ENCODE measurements around the gene RAB36.

Gene RAB36

GRCh38 chr22:23180301-23180892 lies 35.1 kb downstream of the RAB36 start, which contains the start of gene BCR:
Gene BCR, plus strand, starts transcription at chr22:23180509. Its CDS starts 452 bp downstream, at chr22:23180961.
- Mint-ChIP-seq H3K4me1 (peaks cover 73% of the 10 kb centered on the region), H3K27ac (ENCODE audit: low read depth) (peak within 1 kb of the TSS; percentile 74), H3K9me3 (no peaks in the 10 kb centered on the region), H3K27me3 (no peaks in the 10 kb centered on the region), H3K4me3 (peak within 1 kb of the TSS; percentile 88), H3K36me3 (ENCODE audit: insufficient read depth) (peaks cover 37% of the 10 kb centered on the region)
- DNase-seq (ENCODE audit: low spot score in 2 of 2) (no peak), ATAC-seq (replicated peaks; ENCODE audit: extremely low read depth, poor library complexity, severe bottlenecking) (peak; percentile 61)

GRCh38 chr22:23180893-23181720 lies 35.8 kb downstream of the RAB36 start:
- ATAC-seq (replicated peaks; ENCODE audit: extremely low read depth, poor library complexity, severe bottlenecking), result no peak
- Mint-ChIP-seq H3K9me3 (no peaks in the 10 kb centered on the region), H3K36me3 (ENCODE audit: insufficient read depth) (peaks cover 38% of the 10 kb centered on the region), H3K4me1 (peaks cover 73% of the 10 kb centered on the region), H3K27me3 (no peaks in the 10 kb centered on the region), H3K4me3 (peak overlapping the region; percentile 88), H3K27ac (ENCODE audit: low read depth) (peak overlapping the region; percentile 96)
- no peak for DNase-seq (ENCODE audit: low spot score in 2 of 2)

- peak overlapping the region; percentile 96 for H3K27ac Mint-ChIP-seq (ENCODE audit: low read depth)
- DNase-seq (ENCODE audit: low spot score in 2 of 2) (no peak), ATAC-seq (replicated peaks; ENCODE audit: extremely low read depth, poor library complexity, severe bottlenecking) (no peak)
- H3K36me3 Mint-ChIP-seq (ENCODE audit: insufficient read depth), result peaks cover 37% of the 10 kb centered on the region
- H3K4me1 Mint-ChIP-seq, result peaks cover 72% of the 10 kb centered on the region
- peak overlapping the region; percentile 88 for H3K4me3 Mint-ChIP-seq
- H3K27me3 Mint-ChIP-seq, result no peaks in the 10 kb centered on the region
- no peaks in the 10 kb centered on the region for H3K9me3 Mint-ChIP-seq
These were observed 36.5 kb downstream of the RAB36 start for GRCh38 chr22:23181721-23182308.

GRCh38 chr22:23182309-23183060 lies 37.2 kb downstream of the RAB36 start:
- peaks cover 69% of the 10 kb centered on the region for H3K4me1 Mint-ChIP-seq
- H3K27ac Mint-ChIP-seq (ENCODE audit: low read depth), result peak overlapping the region; percentile 96
- H3K9me3 Mint-ChIP-seq, result no peaks in the 10 kb centered on the region
- peak; percentile 40 for ATAC-seq (replicated peaks; ENCODE audit: extremely low read depth, poor library complexity, severe bottlenecking)
- no peaks in the 10 kb centered on the region for H3K27me3 Mint-ChIP-seq
- peak in 1 of 2 donors; percentile 44 for DNase-seq (ENCODE audit: low spot score in 2 of 2)
- peak overlapping the region; percentile 88 for H3K4me3 Mint-ChIP-seq
- peaks cover 34% of the 10 kb centered on the region for H3K36me3 Mint-ChIP-seq (ENCODE audit: insufficient read depth)

- peaks cover 37% of the 10 kb centered on the region for H3K36me3 Mint-ChIP-seq (ENCODE audit: insufficient read depth)
- H3K4me1 Mint-ChIP-seq, result peaks cover 76% of the 10 kb centered on the region
- ATAC-seq (replicated peaks; ENCODE audit: extremely low read depth, poor library complexity, severe bottlenecking) (no peak), DNase-seq (ENCODE audit: low spot score in 2 of 2) (no peak)
- H3K4me3 Mint-ChIP-seq, result peak overlapping the region; percentile 88
- H3K9me3 Mint-ChIP-seq, result no peaks in the 10 kb centered on the region
- H3K27ac Mint-ChIP-seq (ENCODE audit: low read depth), result peak overlapping the region; percentile 96
- no peaks in the 10 kb centered on the region for H3K27me3 Mint-ChIP-seq
These were observed 37.9 kb downstream of the RAB36 start for GRCh38 chr22:23183061-23183698.

GRCh38 chr22:23184100-23184763 lies 39.0 kb downstream of the RAB36 start:
- Mint-ChIP-seq H3K9me3 (no peaks in the 10 kb centered on the region), H3K36me3 (ENCODE audit: insufficient read depth) (peaks cover 39% of the 10 kb centered on the region), H3K4me3 (peak overlapping the region; percentile 88), H3K4me1 (peaks cover 72% of the 10 kb centered on the region), H3K27me3 (no peaks in the 10 kb centered on the region), H3K27ac (ENCODE audit: low read depth) (peak overlapping the region; percentile 96)
- ATAC-seq (replicated peaks; ENCODE audit: extremely low read depth, poor library complexity, severe bottlenecking), result no peak
- DNase-seq (ENCODE audit: low spot score in 2 of 2), result no peak

GRCh38 chr22:23184764-23185113 lies 39.5 kb downstream of the RAB36 start:
- Mint-ChIP-seq H3K36me3 (ENCODE audit: insufficient read depth) (peaks cover 36% of the 10 kb centered on the region), H3K9me3 (no peaks in the 10 kb centered on the region), H3K4me3 (peak overlapping the region; percentile 88), H3K27me3 (no peaks in the 10 kb centered on the region), H3K27ac (ENCODE audit: low read depth) (peak overlapping the region; percentile 96), H3K4me1 (peaks cover 70% of the 10 kb centered on the region)
- no peak for ATAC-seq (replicated peaks; ENCODE audit: extremely low read depth, poor library complexity, severe bottlenecking)
- DNase-seq (ENCODE audit: low spot score in 2 of 2), result no peak

GRCh38 chr22:23187211-23187610 lies 41.9 kb downstream of the RAB36 start:
- DNase-seq (ENCODE audit: low spot score in 2 of 2), result no peak
- Mint-ChIP-seq H3K27me3 (no peaks in the 10 kb centered on the region), H3K9me3 (no peaks in the 10 kb centered on the region), H3K36me3 (ENCODE audit: insufficient read depth) (peaks cover 31% of the 10 kb centered on the region), H3K27ac (ENCODE audit: low read depth) (no peak overlapping the region), H3K4me1 (peaks cover 76% of the 10 kb centered on the region), H3K4me3 (peak overlapping the region; percentile 88)
- ATAC-seq (replicated peaks; ENCODE audit: extremely low read depth, poor library complexity, severe bottlenecking), result no peak

GRCh38 chr22:23187871-23188700 lies 42.8 kb downstream of the RAB36 start:
- Mint-ChIP-seq H3K27ac (ENCODE audit: low read depth) (peak overlapping the region; percentile 67), H3K36me3 (ENCODE audit: insufficient read depth) (peaks cover 28% of the 10 kb centered on the region), H3K9me3 (no peaks in the 10 kb centered on the region), H3K27me3 (no peaks in the 10 kb centered on the region), H3K4me3 (no peak overlapping the region), H3K4me1 (peaks cover 76% of the 10 kb centered on the region)
- ATAC-seq (replicated peaks; ENCODE audit: extremely low read depth, poor library complexity, severe bottlenecking) (no peak), DNase-seq (ENCODE audit: low spot score in 2 of 2) (no peak)

GRCh38 chr22:23190526-23190925 lies 45.2 kb downstream of the RAB36 start:
- Mint-ChIP-seq H3K36me3 (ENCODE audit: insufficient read depth) (peaks cover 24% of the 10 kb centered on the region), H3K9me3 (no peaks in the 10 kb centered on the region), H3K4me1 (peaks cover 61% of the 10 kb centered on the region), H3K4me3 (no peak overlapping the region), H3K27me3 (no peaks in the 10 kb centered on the region), H3K27ac (ENCODE audit: low read depth) (peak overlapping the region; percentile 38)
- no peak for ATAC-seq (replicated peaks; ENCODE audit: extremely low read depth, poor library complexity, severe bottlenecking)
- no peak for DNase-seq (ENCODE audit: low spot score in 2 of 2)

GRCh38 chr22:23192133-23192532 lies 46.9 kb downstream of the RAB36 start:
- ATAC-seq (replicated peaks; ENCODE audit: extremely low read depth, poor library complexity, severe bottlenecking), result no peak
- Mint-ChIP-seq H3K27ac (ENCODE audit: low read depth) (peak overlapping the region; percentile 39), H3K27me3 (no peaks in the 10 kb centered on the region), H3K9me3 (no peaks in the 10 kb centered on the region), H3K4me1 (peaks cover 55% of the 10 kb centered on the region), H3K36me3 (ENCODE audit: insufficient read depth) (peaks cover 22% of the 10 kb centered on the region), H3K4me3 (no peak overlapping the region)
- no peak for DNase-seq (ENCODE audit: low spot score in 2 of 2)
